Activated T-helper 2 cell treated with anti-CD3 and anti-CD28 coated beads, Interferon-gamma antibody, Interleukin-2, Interleukin-4, amounts not matched to agents 10 μg/mL and 5 μg/mL and 100 μg/mL, durations not matched to agents 14 hours and 24 hours and 36 hours (primary cell): Measurements from ENCODE around the gene LNX1. TPM values are rescaled to one million over a fixed set of nuclear protein-coding genes. Genes with fewer than 3 reads are reported as not detected.

Experiments used
- DNase-seq: peaks from one replicate; pipeline ENCODE4 v3.0.0; 2021; ENCODE audit warnings: low spot score
- H3K27ac Mint-ChIP-seq: one replicate; pipeline ENCODE4 v1.8.0; 2021; ENCODE audit warnings: mixed read lengths
- H3K27me3 Mint-ChIP-seq: one replicate; pipeline ENCODE4 v1.8.0; 2021; ENCODE audit warnings: low read depth, mixed read lengths
- H3K36me3 Mint-ChIP-seq: one replicate; pipeline ENCODE4 v1.8.0; 2021; ENCODE audit warnings: low read depth, mixed read lengths
- H3K4me1 Mint-ChIP-seq: one replicate; pipeline ENCODE4 v1.8.0; 2021; ENCODE audit warnings: low read depth, mixed read lengths
- H3K4me3 Mint-ChIP-seq: one replicate; pipeline ENCODE4 v1.8.0; 2021; ENCODE audit warnings: low read depth, mild to moderate bottlenecking, moderate library complexity, mixed read lengths
- H3K9me3 Mint-ChIP-seq: one replicate; pipeline ENCODE4 v1.8.0; 2021; ENCODE audit warnings: mixed read lengths
- intact Hi-C: fragments of 100-400 bp; cut with micrococcal nuclease; formaldehyde crosslinking; loops from one replicate; pipeline ENCODE4 v1.15.1; 2023
- total RNA-seq: library from RNA; stranded (reverse); gene quantifications from 2 replicates; pipeline ENCODE4 v1.2.3, GENCODE V29; 2022

The LNX1 gene
- total RNA-seq, 1 donor from 2014 or later = not detected

GRCh38 chr4:53576676-53577372 lies 14.5 kb downstream of the LNX1 start:
- no peak overlapping the region for H3K27ac Mint-ChIP-seq

GRCh38 chr4:53576071-53576617 lies 15.1 kb downstream of the LNX1 start:
- Mint-ChIP-seq H3K9me3 (no peaks in the 10 kb centered on the region), H3K4me3 (no peak overlapping the region), H3K27me3 (peaks cover 1% of the 10 kb centered on the region), H3K27ac (no peak overlapping the region), H3K4me1 (no peaks in the 10 kb centered on the region), H3K36me3 (no peaks in the 10 kb centered on the region)
- intact Hi-C loops = no loop called here
- no peak for DNase-seq

More at GRCh38 chr4:53576676-53577372, 14.5 kb downstream of the LNX1 start:
- H3K27me3 Mint-ChIP-seq = peaks cover 1% of the 10 kb centered on the region
- no peaks in the 10 kb centered on the region for H3K9me3 Mint-ChIP-seq
- no peak overlapping the region for H3K4me3 Mint-ChIP-seq
- H3K4me1 Mint-ChIP-seq = no peaks in the 10 kb centered on the region
- intact Hi-C loops = no loop called here
- DNase-seq = no peak
- no peaks in the 10 kb centered on the region for H3K36me3 Mint-ChIP-seq

- Mint-ChIP-seq H3K9me3 (no peaks in the 10 kb centered on the region), H3K4me3 (no peak overlapping the region), H3K4me1 (no peaks in the 10 kb centered on the region), H3K27me3 (peaks cover 1% of the 10 kb centered on the region), H3K36me3 (no peaks in the 10 kb centered on the region), H3K27ac (no peak overlapping the region)
- DNase-seq = no peak
- intact Hi-C loops = no loop called here
These were observed 15.7 kb downstream of the LNX1 start for GRCh38 chr4:53575552-53575951.

GRCh38 chr4:53574528-53574927 lies 16.8 kb downstream of the LNX1 start:
- Mint-ChIP-seq H3K27me3 (peaks cover 1% of the 10 kb centered on the region), H3K36me3 (no peaks in the 10 kb centered on the region), H3K27ac (no peak overlapping the region), H3K4me3 (no peak overlapping the region), H3K4me1 (no peaks in the 10 kb centered on the region), H3K9me3 (no peaks in the 10 kb centered on the region)
- no peak for DNase-seq
- intact Hi-C loops = no loop called here

GRCh38 chr4:53573696-53574095 lies 17.6 kb downstream of the LNX1 start:
- DNase-seq = no peak
- Mint-ChIP-seq H3K9me3 (no peaks in the 10 kb centered on the region), H3K27ac (no peak overlapping the region), H3K4me3 (no peak overlapping the region), H3K4me1 (no peaks in the 10 kb centered on the region), H3K27me3 (peaks cover 1% of the 10 kb centered on the region), H3K36me3 (no peaks in the 10 kb centered on the region)
- intact Hi-C loops = no loop called here

- no peaks in the 10 kb centered on the region for H3K36me3 Mint-ChIP-seq
- no peak overlapping the region for H3K27ac Mint-ChIP-seq
- H3K9me3 Mint-ChIP-seq = no peaks in the 10 kb centered on the region
- no peaks in the 10 kb centered on the region for H3K27me3 Mint-ChIP-seq
- intact Hi-C loops = no loop called here
- no peak overlapping the region for H3K4me3 Mint-ChIP-seq
- no peaks in the 10 kb centered on the region for H3K4me1 Mint-ChIP-seq
- DNase-seq = no peak
These were observed 18.7 kb downstream of the LNX1 start for GRCh38 chr4:53572600-53572994.

GRCh38 chr4:53571936-53572599 lies 19.2 kb downstream of the LNX1 start:
- no peak overlapping the region for H3K27ac Mint-ChIP-seq
- no peak for DNase-seq
- H3K4me1 Mint-ChIP-seq = no peaks in the 10 kb centered on the region
- H3K9me3 Mint-ChIP-seq = no peaks in the 10 kb centered on the region
- H3K27me3 Mint-ChIP-seq = no peaks in the 10 kb centered on the region
- intact Hi-C loops = no loop called here
- no peaks in the 10 kb centered on the region for H3K36me3 Mint-ChIP-seq
- H3K4me3 Mint-ChIP-seq = no peak overlapping the region

- Mint-ChIP-seq H3K4me3 (no peak overlapping the region), H3K4me1 (no peaks in the 10 kb centered on the region), H3K27me3 (no peaks in the 10 kb centered on the region), H3K36me3 (no peaks in the 10 kb centered on the region), H3K9me3 (no peaks in the 10 kb centered on the region), H3K27ac (no peak overlapping the region)
- DNase-seq = no peak
- intact Hi-C loops = no loop called here
These were observed 27.5 kb downstream of the LNX1 start for GRCh38 chr4:53563824-53564223.

GRCh38 chr4:53562409-53562808 lies 28.9 kb downstream of the LNX1 start:
- no peak for DNase-seq
- no peak overlapping the region for H3K4me3 Mint-ChIP-seq
- H3K4me1 Mint-ChIP-seq = no peaks in the 10 kb centered on the region
- H3K27me3 Mint-ChIP-seq = no peaks in the 10 kb centered on the region
- no peaks in the 10 kb centered on the region for H3K9me3 Mint-ChIP-seq
- no peak overlapping the region for H3K27ac Mint-ChIP-seq
- intact Hi-C loops = no loop called here
- no peaks in the 10 kb centered on the region for H3K36me3 Mint-ChIP-seq

GRCh38 chr4:53559021-53559620 lies 32.2 kb downstream of the LNX1 start:
- DNase-seq = no peak
- Mint-ChIP-seq H3K27me3 (peaks cover 2% of the 10 kb centered on the region), H3K36me3 (no peaks in the 10 kb centered on the region), H3K4me1 (no peaks in the 10 kb centered on the region), H3K27ac (no peak overlapping the region), H3K9me3 (no peaks in the 10 kb centered on the region), H3K4me3 (no peak overlapping the region)
- intact Hi-C loops = no loop called here

- H3K4me3 Mint-ChIP-seq = no peak overlapping the region
These were observed 33.1 kb downstream of the LNX1 start for GRCh38 chr4:53558065-53558801.

GRCh38 chr4:53557669-53558064 lies 33.6 kb downstream of the LNX1 start:
- no peak overlapping the region for H3K27ac Mint-ChIP-seq
- H3K27me3 Mint-ChIP-seq = peaks cover 2% of the 10 kb centered on the region
- intact Hi-C loops = no loop called here
- no peak for DNase-seq
- H3K4me1 Mint-ChIP-seq = no peaks in the 10 kb centered on the region
- H3K9me3 Mint-ChIP-seq = no peaks in the 10 kb centered on the region
- no peaks in the 10 kb centered on the region for H3K36me3 Mint-ChIP-seq
- no peak overlapping the region for H3K4me3 Mint-ChIP-seq

More at GRCh38 chr4:53558065-53558801, 33.1 kb downstream of the LNX1 start:
- Mint-ChIP-seq H3K4me1 (no peaks in the 10 kb centered on the region), H3K27ac (no peak overlapping the region), H3K9me3 (no peaks in the 10 kb centered on the region), H3K36me3 (no peaks in the 10 kb centered on the region), H3K27me3 (peaks cover 2% of the 10 kb centered on the region)
- DNase-seq = no peak
- intact Hi-C loops = no loop called here
